HCT116 (cell line): Measurements from ENCODE around the gene KCTD15. TPM values are rescaled to one million over a fixed set of nuclear protein-coding genes. Genes with fewer than 3 reads are reported as not detected.

Source experiments
- ATAC-seq: fragments of 200-7000 bp; cut with Tn5 transposase; 2 replicates; pipeline ENCODE4 v1.9.1; 2020; ENCODE audit warnings: mild to moderate bottlenecking, moderate library complexity
- BruUV-seq: library from RNA; stranded (reverse); fragments of 400-500 nt; replicated peaks from 2 replicates; lab custom pipeline; 2021; lab: Mats Ljungman, UMichigan
- CTCF ChIA-PET: fragments of 300-600 bp; sonication (Branson Sonifier 250); formaldehyde crosslinking; loops from one replicate; lab custom pipeline; 2021; ENCODE audit warnings: antibody characterized with exemption; lab: Charles Lee
- POLR2A ChIA-PET: fragments of 300-600, 350-600 bp; sonication (Branson Sonifier 250); formaldehyde crosslinking; loops from one replicate; lab custom pipeline; 2021; ENCODE audit warnings: antibody characterized with exemption; lab: Charles Lee
- RAD21 ChIA-PET, 2 experiments: fragments of 300-600 bp; sonication (Branson Sonifier 250); formaldehyde crosslinking; loops; one replicate each; lab custom pipeline; 2023; ENCODE audit warnings: low total read pairs in 2 of 2; ENCODE audit not compliant: uncharacterized antibody in 2 of 2, unreplicated experiment in 2 of 2, low non-redundant PET in 1 of 2; lab: Charles Lee
- DNase-seq: peaks from one replicate; pipeline ENCODE4 v3.0.0-alpha.2; 2010; ENCODE audit warnings: low read depth, low spot score
- H2AFZ ChIP-seq: fragments of 200-600 bp; shearing (Covaris generic), sonication (generic); 2 replicates; pipeline ENCODE4 v1.6.1; 2017; ENCODE audit warnings: low read depth, mixed run types, mixed read lengths, antibody characterized with exemption, low read length; ENCODE audit not compliant: poor library complexity, severe bottlenecking
- H3K27ac ChIP-seq: 2 replicates; pipeline ENCODE4 v1.5.1; 2012; ENCODE audit warnings: low read depth, low read length
- H3K27me3 ChIP-seq: fragments of 200-600 bp; sonication (generic); 2 replicates; pipeline ENCODE4 v1.6.1; 2016; ENCODE audit warnings: mixed run types, low read length, mixed read lengths; ENCODE audit not compliant: insufficient read depth
- H3K36me3 ChIP-seq, 2 experiments: fragments of 200-500 bp in 1 of 2; fragments of 200-600 bp in 1 of 2; sonication (Bioruptor generic) in 1 of 2; sonication (generic) in 1 of 2; 2 replicates each; pipeline versions ENCODE4 v1.5.1 to v1.6.1; 2014 to 2016; ENCODE audit warnings: low read length in 2 of 2, inconsistent platforms in 1 of 2, mixed read lengths in 1 of 2, mixed run types in 1 of 2; ENCODE audit not compliant: insufficient read depth in 2 of 2, control insufficient read depth in 1 of 2
- H3K4me1 ChIP-seq, 2 experiments: fragments of 200-600 bp in 1 of 2; sonication (generic) in 1 of 2; 2 replicates each; pipeline versions ENCODE4 v1.5.1 to v1.6.1; 2012 to 2017; ENCODE audit warnings: low read length in 2 of 2, inconsistent platforms in 1 of 2, mild to moderate bottlenecking in 1 of 2, mixed read lengths in 1 of 2, mixed run types in 1 of 2, moderate library complexity in 1 of 2; ENCODE audit not compliant: insufficient read depth in 2 of 2, control insufficient read depth in 1 of 2
- H3K4me2 ChIP-seq: fragments of 200-600 bp; sonication (generic); 2 replicates; pipeline ENCODE4 v1.6.1; 2017; ENCODE audit warnings: mixed run types, low read length, mixed read lengths
- H3K4me3 ChIP-seq, 2 experiments: fragments of 200-600 bp in 1 of 2; sonication (generic) in 1 of 2; replicated peaks in 1 of 2; 2 replicates each; pipeline ENCODE4 v1.5.1; 2011 to 2016; ENCODE audit warnings: low read length in 2 of 2, control low read depth in 1 of 2, low read depth in 1 of 2, mild to moderate bottlenecking in 1 of 2, mixed read lengths in 1 of 2, mixed run types in 1 of 2
- H3K79me2 ChIP-seq: fragments of 200-600 bp; sonication (generic); 2 replicates; pipeline ENCODE4 v1.6.1; 2017; ENCODE audit warnings: mild to moderate bottlenecking, mixed run types, low read length, moderate library complexity, mixed read lengths; ENCODE audit not compliant: insufficient read depth
- H3K9ac ChIP-seq: fragments of 200-600 bp; sonication (generic); 2 replicates; pipeline ENCODE4 v1.6.1; 2016; ENCODE audit warnings: low read length, mixed read lengths
- H3K9me2 ChIP-seq: fragments of 200-600 bp; sonication (generic), shearing (Covaris generic); 2 replicates; pipeline ENCODE4 v1.6.1; 2017; ENCODE audit warnings: mixed run types, mild to moderate bottlenecking, moderate library complexity; ENCODE audit not compliant: insufficient read depth
- H3K9me3 ChIP-seq, 2 experiments: fragments of 200-500 bp in 1 of 2; fragments of 200-600 bp in 1 of 2; sonication (Bioruptor generic) in 1 of 2; sonication (generic) in 1 of 2; 2 replicates each; pipeline ENCODE4 v1.6.1; 2014 to 2017; ENCODE audit warnings: low read length in 2 of 2, mixed read lengths in 2 of 2, inconsistent platforms in 1 of 2, low read depth in 1 of 2, mild to moderate bottlenecking in 1 of 2, mixed run types in 1 of 2, moderate library complexity in 1 of 2; ENCODE audit not compliant: control insufficient read depth in 1 of 2, insufficient read depth in 1 of 2
- H4K20me1 ChIP-seq: fragments of 200-600 bp; sonication (generic), shearing (Covaris generic); 2 replicates; pipeline ENCODE4 v1.6.1; 2017; ENCODE audit warnings: mixed run types, mild to moderate bottlenecking, moderate library complexity; ENCODE audit not compliant: insufficient read depth
- CBX3 ChIP-seq: IDR thresholded peaks from 2 replicates; pipeline ENCODE4 v1.6.1; 2012; ENCODE audit warnings: low read depth
- CEBPB ChIP-seq: IDR thresholded peaks from 2 replicates; pipeline ENCODE4 v1.6.1; 2012; ENCODE audit warnings: low read depth
- EGR1 ChIP-seq: IDR thresholded peaks from 2 replicates; pipeline ENCODE4 v1.6.1; 2012; ENCODE audit warnings: low read depth
- EZH2 ChIP-seq: fragments of 200-600 bp; sonication (generic); IDR thresholded peaks from 2 replicates; pipeline ENCODE4 v1.6.1; 2017; ENCODE audit warnings: antibody characterized with exemption, mixed run types
- JUND ChIP-seq: IDR thresholded peaks from 2 replicates; pipeline ENCODE4 v1.6.1; 2012
- POLR2A ChIP-seq: IDR thresholded peaks from 2 replicates; pipeline ENCODE4 v1.7.0; 2011; ENCODE audit warnings: borderline replicate concordance; ENCODE audit not compliant: insufficient read depth, insufficient read length; ENCODE audit errors: extremely low read depth
- POLR2AphosphoS5 ChIP-seq: IDR thresholded peaks from 2 replicates; pipeline ENCODE4 v1.6.1; 2011; ENCODE audit warnings: mild to moderate bottlenecking, low read depth, low read length, moderate library complexity
- TCF7L2 ChIP-seq: IDR thresholded peaks from 2 replicates; pipeline ENCODE4 v1.7.0; 2011; ENCODE audit warnings: borderline replicate concordance, inconsistent platforms; ENCODE audit not compliant: insufficient read depth, insufficient read length; ENCODE audit errors: extremely low read depth
- YY1 ChIP-seq: IDR thresholded peaks from 2 replicates; pipeline ENCODE4 v1.6.1; 2011; ENCODE audit warnings: low read length, low read depth, moderate library complexity, mild to moderate bottlenecking; ENCODE audit not compliant: insufficient replicate concordance; ENCODE audit errors: extremely low read depth
- ZNF274 ChIP-seq: fragments of 200-500 bp; sonication (Bioruptor generic); IDR thresholded peaks from 2 replicates; pipeline ENCODE4 v1.6.1; 2014; ENCODE audit warnings: mild to moderate bottlenecking, low read depth, low read length, inconsistent platforms
- intact Hi-C: fragments of 100-400 bp; cut with micrococcal nuclease; formaldehyde crosslinking; loops from 2 replicates; pipeline ENCODE4 v1.10.0; 2022
- total RNA-seq: library from RNA; stranded (reverse); gene quantifications from one replicate; pipeline ENCODE4 v1.2.1, GENCODE V29; 2021; ENCODE audit not compliant: unreplicated experiment
- TF ChIP-seq, protein P1 (sequence below): IDR thresholded peaks from 2 replicates; pipeline ENCODE4 v1.6.1; 2012
- TF ChIP-seq, protein P2 (sequence below): IDR thresholded peaks from 2 replicates; pipeline ENCODE4 v1.6.1; 2012
- TF ChIP-seq, protein P3 (sequence below): IDR thresholded peaks from 2 replicates; pipeline ENCODE4 v1.6.1; 2011; ENCODE audit warnings: mild to moderate bottlenecking, low read length, moderate library complexity; ENCODE audit not compliant: insufficient replicate concordance; ENCODE audit errors: extremely low read depth

KCTD15 gene
- total RNA-seq, 1 experiment from 2014 or later, result 29.2 TPM

DNA sequence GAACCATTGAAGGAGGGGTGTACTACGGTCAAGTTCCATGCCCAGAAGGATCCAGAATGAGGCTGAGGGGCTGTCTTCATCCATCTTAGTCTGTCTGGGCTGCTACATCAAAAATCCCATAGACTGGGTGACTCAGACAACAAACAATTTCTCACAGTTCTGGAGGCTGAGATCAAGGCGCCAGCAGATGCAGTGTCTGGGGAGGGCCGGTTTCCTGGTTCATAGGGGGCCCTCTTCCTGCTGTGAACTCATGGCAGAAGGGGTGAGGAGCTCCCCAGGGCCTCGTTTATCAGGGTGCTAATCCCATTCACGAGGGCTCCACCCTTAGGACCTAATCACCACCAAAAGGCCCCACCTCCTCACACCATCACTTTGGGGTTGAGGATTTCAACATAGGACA lies 14.7 kb upstream of the KCTD15 start:
- ATAC-seq, result no peak
- no peak overlapping the region for H3K4me3 ChIP-seq
- RAD21 ChIA-PET, result no interaction called here
- H2AFZ ChIP-seq, result no peak overlapping the region
- H3K9me3 ChIP-seq, result no peaks in the 10 kb centered on the region
- no peak for TF ChIP-seq EGR1
- TF ChIP-seq ZNF274, result no peak
- TF ChIP-seq, protein P1, sequence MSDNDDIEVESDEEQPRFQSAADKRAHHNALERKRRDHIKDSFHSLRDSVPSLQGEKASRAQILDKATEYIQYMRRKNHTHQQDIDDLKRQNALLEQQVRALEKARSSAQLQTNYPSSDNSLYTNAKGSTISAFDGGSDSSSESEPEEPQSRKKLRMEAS, result no peak
- TF ChIP-seq POLR2A, result no peak
- TF ChIP-seq, protein P2, sequence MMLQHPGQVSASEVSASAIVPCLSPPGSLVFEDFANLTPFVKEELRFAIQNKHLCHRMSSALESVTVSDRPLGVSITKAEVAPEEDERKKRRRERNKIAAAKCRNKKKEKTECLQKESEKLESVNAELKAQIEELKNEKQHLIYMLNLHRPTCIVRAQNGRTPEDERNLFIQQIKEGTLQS, result no peak
- no peak for TF ChIP-seq POLR2AphosphoS5
- TF ChIP-seq EZH2, result no peak
- TF ChIP-seq YY1, result no peak
- no peak for TF ChIP-seq CBX3
- TF ChIP-seq, protein P3, sequence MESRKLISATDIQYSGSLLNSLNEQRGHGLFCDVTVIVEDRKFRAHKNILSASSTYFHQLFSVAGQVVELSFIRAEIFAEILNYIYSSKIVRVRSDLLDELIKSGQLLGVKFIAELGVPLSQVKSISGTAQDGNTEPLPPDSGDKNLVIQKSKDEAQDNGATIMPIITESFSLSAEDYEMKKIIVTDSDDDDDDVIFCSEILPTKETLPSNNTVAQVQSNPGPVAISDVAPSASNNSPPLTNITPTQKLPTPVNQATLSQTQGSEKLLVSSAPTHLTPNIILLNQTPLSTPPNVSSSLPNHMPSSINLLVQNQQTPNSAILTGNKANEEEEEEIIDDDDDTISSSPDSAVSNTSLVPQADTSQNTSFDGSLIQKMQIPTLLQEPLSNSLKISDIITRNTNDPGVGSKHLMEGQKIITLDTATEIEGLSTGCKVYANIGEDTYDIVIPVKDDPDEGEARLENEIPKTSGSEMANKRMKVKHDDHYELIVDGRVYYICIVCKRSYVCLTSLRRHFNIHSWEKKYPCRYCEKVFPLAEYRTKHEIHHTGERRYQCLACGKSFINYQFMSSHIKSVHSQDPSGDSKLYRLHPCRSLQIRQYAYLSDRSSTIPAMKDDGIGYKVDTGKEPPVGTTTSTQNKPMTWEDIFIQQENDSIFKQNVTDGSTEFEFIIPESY, result no peak
- no peak for TF ChIP-seq CEBPB
- no peak for TF ChIP-seq TCF7L2
- TF ChIP-seq JUND, result no peak
- TF ChIP-seq, all 23 proteins: peak for 0
- Histone ChIP-seq H3K9me2 (no peaks in the 10 kb centered on the region), H3K4me2 (no peak overlapping the region), H3K79me2 (no peaks in the 10 kb centered on the region), H4K20me1 (no peaks in the 10 kb centered on the region), H3K4me1 (peaks cover 0 to 4% of the 10 kb centered on the region in 2 experiments; a peak in 1 of 4 replicates), H3K27me3 (no peaks in the 10 kb centered on the region), H3K9ac (no peak overlapping the region), H3K36me3 (no peaks in the 10 kb centered on the region), H3K27ac (no peak overlapping the region)
- DNase-seq, result no peak
- no TSS peak for BruUV-seq
- POLR2A ChIA-PET, result no interaction called here
- CTCF ChIA-PET, result no interaction called here
- intact Hi-C loops, result no loop called here
